Measurements from ENCODE around the gene DHTKD1.

DNA sequence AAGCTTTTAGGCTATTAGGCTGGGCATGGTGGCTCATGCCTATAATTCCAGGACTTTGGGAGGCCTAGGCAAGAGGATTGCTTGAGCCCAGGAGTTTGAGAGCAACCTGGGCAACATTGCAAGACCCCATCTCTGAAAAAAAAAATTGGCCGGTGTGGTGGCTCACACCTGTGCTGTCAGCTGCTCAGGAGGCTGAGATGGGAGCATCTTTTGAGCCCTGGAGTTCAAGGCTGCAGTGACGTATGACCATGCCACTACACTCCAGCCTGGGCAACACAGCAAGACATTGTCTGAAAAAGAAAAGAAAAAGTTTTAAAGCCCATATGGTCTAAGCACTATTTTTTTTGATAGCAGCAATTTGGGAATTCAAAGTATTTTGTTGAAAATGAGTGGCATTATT lies 44.9 kb downstream of the DHTKD1 start:
- no peak for TF ChIP-seq POLR2A (IDR thresholded peaks at IDR 0.05)
- TF ChIP-seq, protein P1, sequence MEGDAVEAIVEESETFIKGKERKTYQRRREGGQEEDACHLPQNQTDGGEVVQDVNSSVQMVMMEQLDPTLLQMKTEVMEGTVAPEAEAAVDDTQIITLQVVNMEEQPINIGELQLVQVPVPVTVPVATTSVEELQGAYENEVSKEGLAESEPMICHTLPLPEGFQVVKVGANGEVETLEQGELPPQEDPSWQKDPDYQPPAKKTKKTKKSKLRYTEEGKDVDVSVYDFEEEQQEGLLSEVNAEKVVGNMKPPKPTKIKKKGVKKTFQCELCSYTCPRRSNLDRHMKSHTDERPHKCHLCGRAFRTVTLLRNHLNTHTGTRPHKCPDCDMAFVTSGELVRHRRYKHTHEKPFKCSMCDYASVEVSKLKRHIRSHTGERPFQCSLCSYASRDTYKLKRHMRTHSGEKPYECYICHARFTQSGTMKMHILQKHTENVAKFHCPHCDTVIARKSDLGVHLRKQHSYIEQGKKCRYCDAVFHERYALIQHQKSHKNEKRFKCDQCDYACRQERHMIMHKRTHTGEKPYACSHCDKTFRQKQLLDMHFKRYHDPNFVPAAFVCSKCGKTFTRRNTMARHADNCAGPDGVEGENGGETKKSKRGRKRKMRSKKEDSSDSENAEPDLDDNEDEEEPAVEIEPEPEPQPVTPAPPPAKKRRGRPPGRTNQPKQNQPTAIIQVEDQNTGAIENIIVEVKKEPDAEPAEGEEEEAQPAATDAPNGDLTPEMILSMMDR (IDR thresholded peaks at IDR 0.05) = no peak
